HCT116 (cell line): ENCODE results near the gene IL21R. TPM values are rescaled to one million over a fixed set of nuclear protein-coding genes. Genes with fewer than 3 reads are reported as not detected.
A peak's percentile ranks its signal among the peaks of the same experiment; 100 is the strongest.

Experiments
- ATAC-seq: fragments of 200-7000 bp; cut with Tn5 transposase; 2 replicates; pipeline ENCODE4 v1.9.1; 2020; ENCODE audit warnings: mild to moderate bottlenecking, moderate library complexity
- BruUV-seq: library from RNA; stranded (reverse); fragments of 400-500 nt; replicated peaks from 2 replicates; lab custom pipeline; 2021; lab: Mats Ljungman, UMichigan
- CTCF ChIA-PET: fragments of 300-600 bp; sonication (Branson Sonifier 250); formaldehyde crosslinking; loops from one replicate; lab custom pipeline; 2021; ENCODE audit warnings: antibody characterized with exemption; lab: Charles Lee
- POLR2A ChIA-PET: fragments of 300-600, 350-600 bp; sonication (Branson Sonifier 250); formaldehyde crosslinking; loops from one replicate; lab custom pipeline; 2021; ENCODE audit warnings: antibody characterized with exemption; lab: Charles Lee
- RAD21 ChIA-PET, 2 experiments: fragments of 300-600 bp; sonication (Branson Sonifier 250); formaldehyde crosslinking; loops; one replicate each; lab custom pipeline; 2023; ENCODE audit warnings: low total read pairs in 2 of 2; ENCODE audit not compliant: uncharacterized antibody in 2 of 2, unreplicated experiment in 2 of 2, low non-redundant PET in 1 of 2; lab: Charles Lee
- DNase-seq: peaks from one replicate; pipeline ENCODE4 v3.0.0-alpha.2; 2010; ENCODE audit warnings: low read depth, low spot score
- H2AFZ ChIP-seq: fragments of 200-600 bp; shearing (Covaris generic), sonication (generic); 2 replicates; pipeline ENCODE4 v1.6.1; 2017; ENCODE audit warnings: low read depth, mixed run types, mixed read lengths, antibody characterized with exemption, low read length; ENCODE audit not compliant: poor library complexity, severe bottlenecking
- H3K27ac ChIP-seq: 2 replicates; pipeline ENCODE4 v1.5.1; 2012; ENCODE audit warnings: low read depth, low read length
- H3K27me3 ChIP-seq: fragments of 200-600 bp; sonication (generic); 2 replicates; pipeline ENCODE4 v1.6.1; 2016; ENCODE audit warnings: mixed run types, low read length, mixed read lengths; ENCODE audit not compliant: insufficient read depth
- H3K36me3 ChIP-seq, 2 experiments: fragments of 200-500 bp in 1 of 2; fragments of 200-600 bp in 1 of 2; sonication (Bioruptor generic) in 1 of 2; sonication (generic) in 1 of 2; 2 replicates each; pipeline versions ENCODE4 v1.5.1 to v1.6.1; 2014 to 2016; ENCODE audit warnings: low read length in 2 of 2, inconsistent platforms in 1 of 2, mixed read lengths in 1 of 2, mixed run types in 1 of 2; ENCODE audit not compliant: insufficient read depth in 2 of 2, control insufficient read depth in 1 of 2
- H3K4me1 ChIP-seq, 2 experiments: fragments of 200-600 bp in 1 of 2; sonication (generic) in 1 of 2; 2 replicates each; pipeline versions ENCODE4 v1.5.1 to v1.6.1; 2012 to 2017; ENCODE audit warnings: low read length in 2 of 2, inconsistent platforms in 1 of 2, mild to moderate bottlenecking in 1 of 2, mixed read lengths in 1 of 2, mixed run types in 1 of 2, moderate library complexity in 1 of 2; ENCODE audit not compliant: insufficient read depth in 2 of 2, control insufficient read depth in 1 of 2
- H3K4me2 ChIP-seq: fragments of 200-600 bp; sonication (generic); 2 replicates; pipeline ENCODE4 v1.6.1; 2017; ENCODE audit warnings: mixed run types, low read length, mixed read lengths
- H3K4me3 ChIP-seq, 2 experiments: fragments of 200-600 bp in 1 of 2; sonication (generic) in 1 of 2; replicated peaks in 1 of 2; 2 replicates each; pipeline ENCODE4 v1.5.1; 2011 to 2016; ENCODE audit warnings: low read length in 2 of 2, control low read depth in 1 of 2, low read depth in 1 of 2, mild to moderate bottlenecking in 1 of 2, mixed read lengths in 1 of 2, mixed run types in 1 of 2
- H3K79me2 ChIP-seq: fragments of 200-600 bp; sonication (generic); 2 replicates; pipeline ENCODE4 v1.6.1; 2017; ENCODE audit warnings: mild to moderate bottlenecking, mixed run types, low read length, moderate library complexity, mixed read lengths; ENCODE audit not compliant: insufficient read depth
- H3K9ac ChIP-seq: fragments of 200-600 bp; sonication (generic); 2 replicates; pipeline ENCODE4 v1.6.1; 2016; ENCODE audit warnings: low read length, mixed read lengths
- H3K9me2 ChIP-seq: fragments of 200-600 bp; sonication (generic), shearing (Covaris generic); 2 replicates; pipeline ENCODE4 v1.6.1; 2017; ENCODE audit warnings: mixed run types, mild to moderate bottlenecking, moderate library complexity; ENCODE audit not compliant: insufficient read depth
- H3K9me3 ChIP-seq, 2 experiments: fragments of 200-500 bp in 1 of 2; fragments of 200-600 bp in 1 of 2; sonication (Bioruptor generic) in 1 of 2; sonication (generic) in 1 of 2; 2 replicates each; pipeline ENCODE4 v1.6.1; 2014 to 2017; ENCODE audit warnings: low read length in 2 of 2, mixed read lengths in 2 of 2, inconsistent platforms in 1 of 2, low read depth in 1 of 2, mild to moderate bottlenecking in 1 of 2, mixed run types in 1 of 2, moderate library complexity in 1 of 2; ENCODE audit not compliant: control insufficient read depth in 1 of 2, insufficient read depth in 1 of 2
- H4K20me1 ChIP-seq: fragments of 200-600 bp; sonication (generic), shearing (Covaris generic); 2 replicates; pipeline ENCODE4 v1.6.1; 2017; ENCODE audit warnings: mixed run types, mild to moderate bottlenecking, moderate library complexity; ENCODE audit not compliant: insufficient read depth
- ATF3 ChIP-seq: IDR thresholded peaks from 2 replicates; pipeline ENCODE4 v1.6.1; 2012
- CEBPB ChIP-seq: IDR thresholded peaks from 2 replicates; pipeline ENCODE4 v1.6.1; 2012; ENCODE audit warnings: low read depth
- ELF1 ChIP-seq: IDR thresholded peaks from 2 replicates; pipeline ENCODE4 v1.6.1; 2012; ENCODE audit warnings: low read depth, borderline replicate concordance
- EZH2 ChIP-seq: fragments of 200-600 bp; sonication (generic); IDR thresholded peaks from 2 replicates; pipeline ENCODE4 v1.6.1; 2017; ENCODE audit warnings: antibody characterized with exemption, mixed run types
- EZH2phosphoT487 ChIP-seq: fragments of 200-600 bp; IDR thresholded peaks from 2 replicates; pipeline ENCODE4 v1.6.1; 2018; ENCODE audit warnings: antibody characterized with exemption, borderline replicate concordance
- FOSL1 ChIP-seq: IDR thresholded peaks from 2 replicates; pipeline ENCODE4 v1.6.1; 2012; ENCODE audit warnings: low read depth
- JUND ChIP-seq: IDR thresholded peaks from 2 replicates; pipeline ENCODE4 v1.6.1; 2012
- MAX ChIP-seq: IDR thresholded peaks from 2 replicates; pipeline ENCODE4 v1.6.1; 2012
- POLR2AphosphoS5 ChIP-seq: IDR thresholded peaks from 2 replicates; pipeline ENCODE4 v1.6.1; 2011; ENCODE audit warnings: mild to moderate bottlenecking, low read depth, low read length, moderate library complexity
- RAD21 ChIP-seq: IDR thresholded peaks from 2 replicates; pipeline ENCODE4 v1.6.1; 2012; ENCODE audit warnings: low read depth, mild to moderate bottlenecking
- SIN3A ChIP-seq: IDR thresholded peaks from 2 replicates; pipeline ENCODE4 v1.6.1; 2012; ENCODE audit warnings: low read depth
- SP1 ChIP-seq: IDR thresholded peaks from 2 replicates; pipeline ENCODE4 v1.6.1; 2012; ENCODE audit warnings: low read depth
- SRF ChIP-seq: IDR thresholded peaks from 2 replicates; pipeline ENCODE4 v1.6.1; 2012; ENCODE audit warnings: low read depth
- TCF7L2 ChIP-seq: IDR thresholded peaks from 2 replicates; pipeline ENCODE4 v1.7.0; 2011; ENCODE audit warnings: borderline replicate concordance, inconsistent platforms; ENCODE audit not compliant: insufficient read depth, insufficient read length; ENCODE audit errors: extremely low read depth
- YY1 ChIP-seq: IDR thresholded peaks from 2 replicates; pipeline ENCODE4 v1.6.1; 2011; ENCODE audit warnings: low read length, low read depth, moderate library complexity, mild to moderate bottlenecking; ENCODE audit not compliant: insufficient replicate concordance; ENCODE audit errors: extremely low read depth
- ZFX ChIP-seq: fragments of 450-650 bp; IDR thresholded peaks from 2 replicates; pipeline ENCODE4 v1.6.1; 2017
- ZNF274 ChIP-seq: fragments of 200-500 bp; sonication (Bioruptor generic); IDR thresholded peaks from 2 replicates; pipeline ENCODE4 v1.6.1; 2014; ENCODE audit warnings: mild to moderate bottlenecking, low read depth, low read length, inconsistent platforms
- intact Hi-C: fragments of 100-400 bp; cut with micrococcal nuclease; formaldehyde crosslinking; loops from 2 replicates; pipeline ENCODE4 v1.10.0; 2022
- total RNA-seq: library from RNA; stranded (reverse); gene quantifications from one replicate; pipeline ENCODE4 v1.2.1, GENCODE V29; 2021; ENCODE audit not compliant: unreplicated experiment
- TF ChIP-seq, protein P1 (sequence below), 3 experiments: fragments of 200-600 bp in 1 of 3; sonication (generic) in 1 of 3; IDR thresholded peaks in 2 of 3; conservative IDR thresholded peaks in 1 of 3; 2 replicates each; pipeline ENCODE4 v1.5.1; 2012 to 2017; ENCODE audit warnings: low read depth in 2 of 3, low read length in 2 of 3, antibody characterized with exemption in 1 of 3, borderline replicate concordance in 1 of 3, control low read depth in 1 of 3, mild to moderate bottlenecking in 1 of 3, mixed read lengths in 1 of 3, mixed run types in 1 of 3, moderate library complexity in 1 of 3; ENCODE audit not compliant: insufficient read depth in 1 of 3

The IL21R gene
- total RNA-seq, 1 experiment from 2014 or later, result 1.2 TPM

- Histone ChIP-seq H3K9ac (no peak overlapping the region), H3K9me3 (peaks cover 0 to 1% of the 10 kb centered on the region in 2 experiments; a peak in 2 of 4 replicates), H4K20me1 (no peaks in the 10 kb centered on the region), H2AFZ (no peak overlapping the region), H3K36me3 (peaks cover 4 to 62% of the 10 kb centered on the region in 2 experiments; a peak in 3 of 4 replicates), H3K4me2 (no peak overlapping the region), H3K27ac (no peak overlapping the region), H3K9me2 (no peaks in the 10 kb centered on the region), H3K79me2 (no peaks in the 10 kb centered on the region), H3K4me3 (no peak overlapping the region), H3K27me3 (no peaks in the 10 kb centered on the region), H3K4me1 (no peaks in the 10 kb centered on the region)
- TF ChIP-seq RAD21, result peak; percentile 52
- TF ChIP-seq, protein P1, sequence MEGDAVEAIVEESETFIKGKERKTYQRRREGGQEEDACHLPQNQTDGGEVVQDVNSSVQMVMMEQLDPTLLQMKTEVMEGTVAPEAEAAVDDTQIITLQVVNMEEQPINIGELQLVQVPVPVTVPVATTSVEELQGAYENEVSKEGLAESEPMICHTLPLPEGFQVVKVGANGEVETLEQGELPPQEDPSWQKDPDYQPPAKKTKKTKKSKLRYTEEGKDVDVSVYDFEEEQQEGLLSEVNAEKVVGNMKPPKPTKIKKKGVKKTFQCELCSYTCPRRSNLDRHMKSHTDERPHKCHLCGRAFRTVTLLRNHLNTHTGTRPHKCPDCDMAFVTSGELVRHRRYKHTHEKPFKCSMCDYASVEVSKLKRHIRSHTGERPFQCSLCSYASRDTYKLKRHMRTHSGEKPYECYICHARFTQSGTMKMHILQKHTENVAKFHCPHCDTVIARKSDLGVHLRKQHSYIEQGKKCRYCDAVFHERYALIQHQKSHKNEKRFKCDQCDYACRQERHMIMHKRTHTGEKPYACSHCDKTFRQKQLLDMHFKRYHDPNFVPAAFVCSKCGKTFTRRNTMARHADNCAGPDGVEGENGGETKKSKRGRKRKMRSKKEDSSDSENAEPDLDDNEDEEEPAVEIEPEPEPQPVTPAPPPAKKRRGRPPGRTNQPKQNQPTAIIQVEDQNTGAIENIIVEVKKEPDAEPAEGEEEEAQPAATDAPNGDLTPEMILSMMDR (IDR thresholded peaks at IDR 0.05 in 2 of 3, conservative IDR thresholded peaks at IDR 0.05 in 1 of 3; ENCODE audit: borderline replicate concordance in 1 of 3, insufficient read depth in 1 of 3, low read depth in 2 of 3, low read length in 2 of 3), result peak; percentile 35 to 72 (median 67); a peak in 5 of 6 replicates
- no peak for TF ChIP-seq MAX
- ATAC-seq (peak; percentile 89), DNase-seq (peak; percentile 19)
- ChIA-PET CTCF (interaction anchor here (0.6 to 1.8 kb wide), 12 partner anchors 10 to 175 kb away, joined by 3 to 14 read pairs (median 4); partner anchors contain the start of gene KDM8), POLR2A (no interaction called here), RAD21 (no interaction called here)
- no TSS peak for BruUV-seq
- intact Hi-C loops, result no loop called here
These were observed 46.4 kb upstream of the IL21R start for GRCh38 chr16:27355610-27356009.

DNA sequence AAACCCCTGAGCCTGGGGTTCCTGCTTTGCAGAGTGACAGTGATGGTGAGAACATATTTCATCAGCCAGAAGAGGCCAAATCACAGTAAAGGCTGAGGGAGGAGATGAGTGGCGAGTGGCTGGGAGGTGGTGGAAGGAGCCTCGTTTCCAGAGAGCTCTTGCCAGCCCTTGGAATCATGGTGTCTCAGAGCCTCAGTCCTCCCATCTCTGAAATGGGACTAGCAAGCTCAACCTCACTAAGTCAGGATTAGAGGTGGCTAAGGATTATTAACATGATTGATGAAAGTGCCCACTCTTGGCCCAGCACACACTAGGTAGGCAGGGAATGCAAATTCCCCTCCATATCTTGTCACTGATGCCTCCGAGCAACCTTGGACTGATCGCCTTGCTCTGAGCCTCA lies 45.2 kb upstream of the IL21R start:
- TF ChIP-seq ZNF274 (no peak), SRF (no peak), FOSL1 (no peak), JUND (no peak), ZFX (no peak), ELF1 (no peak), EZH2 (no peak), ATF3 (no peak), SIN3A (no peak), YY1 (no peak), SP1 (no peak), POLR2AphosphoS5 (no peak), CEBPB (no peak), TCF7L2 (no peak), RAD21 (no peak), EZH2phosphoT487 (no peak), MAX (no peak)
- Histone ChIP-seq H3K9me3 (no peaks in the 10 kb centered on the region; a peak in 1 of 4 replicates), H4K20me1 (no peaks in the 10 kb centered on the region), H3K9me2 (no peaks in the 10 kb centered on the region), H3K27ac (no peak overlapping the region), H3K4me2 (no peak overlapping the region), H3K4me3 (no peak overlapping the region), H3K79me2 (no peaks in the 10 kb centered on the region), H3K9ac (no peak overlapping the region), H3K27me3 (no peaks in the 10 kb centered on the region), H2AFZ (no peak overlapping the region), H3K4me1 (no peaks in the 10 kb centered on the region), H3K36me3 (peaks cover 4 to 58% of the 10 kb centered on the region in 2 experiments; a peak in 3 of 4 replicates)
- DNase-seq, result no peak
- intact Hi-C loops, result no loop called here
- no TSS peak for BruUV-seq
- CTCF ChIA-PET, result no interaction called here
- POLR2A ChIA-PET, result no interaction called here
- RAD21 ChIA-PET, result no interaction called here
- ATAC-seq, result no peak
